GM12891 (cell line): ENCODE data around the gene LILRA2.

ENCODE experiments used
- POLR2A ChIP-seq: IDR thresholded peaks from 2 replicates; pipeline ENCODE4 v1.6.1; 2011; ENCODE audit warnings: low read depth, low read length, control low read depth
- POLR2AphosphoS5 ChIP-seq: IDR thresholded peaks from 2 replicates; pipeline ENCODE4 v1.6.1; 2011; ENCODE audit warnings: low read depth, low read length, control low read depth
- SPI1 ChIP-seq: IDR thresholded peaks from 2 replicates; pipeline ENCODE4 v1.6.1; 2011; ENCODE audit warnings: low read depth, low read length, control low read depth
- TAF1 ChIP-seq: IDR thresholded peaks from 2 replicates; pipeline ENCODE4 v1.6.1; 2011; ENCODE audit warnings: low read depth, low read length, control low read depth

DNA sequence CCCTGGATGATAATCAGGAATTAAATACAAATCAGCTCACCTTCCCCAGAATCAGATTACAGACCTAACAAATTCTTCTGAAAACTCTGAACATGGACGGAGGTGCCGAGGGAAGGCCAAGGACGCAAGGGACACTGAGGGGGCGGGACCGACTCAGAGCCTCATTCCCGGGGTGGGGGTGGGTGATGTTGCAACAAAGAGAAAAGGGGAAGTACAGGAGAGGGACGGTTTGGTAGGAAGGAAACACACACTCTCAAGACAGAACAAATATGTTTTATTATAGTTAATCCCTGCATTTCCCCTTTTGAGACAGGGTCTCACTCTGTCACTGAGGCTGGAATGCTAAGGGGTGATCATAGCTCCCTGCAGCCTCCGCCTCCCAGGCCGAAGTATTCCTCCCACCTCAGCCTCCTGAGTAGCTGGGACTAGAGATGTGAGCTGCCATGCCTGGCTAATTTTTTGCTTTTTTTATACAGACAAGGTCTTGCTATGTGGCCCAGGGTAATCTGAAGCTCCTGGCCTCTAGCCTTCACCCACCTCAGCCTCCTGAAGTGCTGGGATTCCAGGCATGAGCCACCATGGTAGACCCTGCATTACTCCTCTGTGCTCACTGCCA is 786 bp upstream of the LILRA2 start:
- TF ChIP-seq POLR2A (no peak), POLR2AphosphoS5 (no peak), TAF1 (no peak), SPI1 (0 out of 2 replicates have a peak, but pooled peaks have one; percentile 18)
